ENCODE results near the gene TMEM63B.
"Not testable (repeated sequence)": the region's sequence is repeated elsewhere in the genome, so short reads cannot be mapped to it uniquely, and the experiment has no call there.

The TMEM63B gene

GRCh38 chr6:44117397-44118128 lies 9.8 kb upstream of the TMEM63B start:
- no peak for DNase-seq

- DNase-seq = no peak
Measured at GRCh38 chr6:44119704-44120262, 7.6 kb upstream of the TMEM63B start.

GRCh38 chr6:44120692-44121443 lies 6.5 kb upstream of the TMEM63B start:
- no peak for DNase-seq

- no peak for DNase-seq
Measured at GRCh38 chr6:44122801-44123200, 4.6 kb upstream of the TMEM63B start.

GRCh38 chr6:44123544-44123943 lies 3.8 kb upstream of the TMEM63B start:
- DNase-seq = no peak

- DNase-seq = no peak
Measured at GRCh38 chr6:44126320-44127149, 819 bp upstream of the TMEM63B start.

GRCh38 chr6:44128020-44128917 lies 915 bp downstream of the TMEM63B start:
- no peak for DNase-seq

GRCh38 chr6:44129841-44130322 lies 2.5 kb downstream of the TMEM63B start:
- DNase-seq = no peak

- DNase-seq = no peak
Measured at GRCh38 chr6:44131892-44132291, 4.5 kb downstream of the TMEM63B start.

- DNase-seq = no peak
Measured at GRCh38 chr6:44132476-44132875, 5.1 kb downstream of the TMEM63B start.

- no peak for DNase-seq
Measured at GRCh38 chr6:44133003-44133931, 5.9 kb downstream of the TMEM63B start.

GRCh38 chr6:44133981-44134711 lies 6.8 kb downstream of the TMEM63B start:
- DNase-seq = no peak

GRCh38 chr6:44135173-44135758 lies 7.9 kb downstream of the TMEM63B start:
- DNase-seq = no peak

GRCh38 chr6:44135875-44136274 lies 8.5 kb downstream of the TMEM63B start:
- DNase-seq = no peak

GRCh38 chr6:44138717-44139350 lies 11.5 kb downstream of the TMEM63B start:
- DNase-seq = no peak

GRCh38 chr6:44139351-44139743 lies 12.0 kb downstream of the TMEM63B start:
- DNase-seq = no peak

- DNase-seq = no peak
Measured at GRCh38 chr6:44142835-44143234, 15.5 kb downstream of the TMEM63B start.

GRCh38 chr6:44143731-44144130 lies 16.4 kb downstream of the TMEM63B start:
- DNase-seq = no peak

- DNase-seq = not testable (repeated sequence)
Measured at GRCh38 chr6:44144536-44144935, 17.2 kb downstream of the TMEM63B start.

Data from NCI-H446 treated with DMSO at 0.1 percent for 48 hours (cell line).